GM19099 (cell line): ENCODE results near the gene PHF1.

Source experiments
- POLR2A ChIP-seq: IDR thresholded peaks from 3 replicates; pipeline ENCODE4 v1.6.1; 2011; ENCODE audit warnings: low read depth; ENCODE audit not compliant: insufficient read length; ENCODE audit errors: extremely low read depth

PHF1 gene

GRCh38 chr6:33439956-33440648 lies 29.3 kb downstream of the PHF1 start:
- no peak for TF ChIP-seq POLR2A

DNA sequence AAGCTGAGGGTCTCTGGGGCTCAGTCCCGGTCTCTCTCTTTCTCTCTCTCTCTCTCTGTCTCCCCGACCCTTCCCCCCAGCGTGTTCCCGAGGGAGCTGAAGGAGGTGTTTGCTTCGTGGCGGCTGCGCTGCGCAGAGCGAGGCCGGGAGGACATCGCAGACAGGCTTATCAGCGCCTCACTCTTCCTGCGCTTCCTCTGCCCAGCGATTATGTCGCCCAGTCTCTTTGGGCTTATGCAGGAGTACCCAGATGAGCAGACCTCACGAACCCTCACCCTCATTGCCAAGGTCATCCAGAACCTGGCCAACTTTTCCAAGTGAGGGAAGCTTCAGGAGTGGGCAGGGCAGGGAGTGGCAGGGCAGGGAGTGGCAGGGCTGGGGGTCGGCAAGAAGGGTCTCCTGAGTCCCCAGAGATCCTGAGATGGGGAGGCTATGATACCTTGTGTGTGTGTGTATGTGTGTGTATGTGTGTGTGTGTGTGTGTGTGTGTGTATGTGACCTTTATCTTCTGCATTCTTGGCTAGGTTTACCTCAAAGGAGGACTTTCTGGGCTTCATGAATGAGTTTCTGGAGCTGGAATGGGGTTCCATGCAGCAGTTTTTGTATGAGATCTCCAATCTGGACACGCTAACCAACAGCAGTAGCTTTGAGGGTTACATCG lies 30.0 kb downstream of the PHF1 start:
- no peak for TF ChIP-seq POLR2A

DNA sequence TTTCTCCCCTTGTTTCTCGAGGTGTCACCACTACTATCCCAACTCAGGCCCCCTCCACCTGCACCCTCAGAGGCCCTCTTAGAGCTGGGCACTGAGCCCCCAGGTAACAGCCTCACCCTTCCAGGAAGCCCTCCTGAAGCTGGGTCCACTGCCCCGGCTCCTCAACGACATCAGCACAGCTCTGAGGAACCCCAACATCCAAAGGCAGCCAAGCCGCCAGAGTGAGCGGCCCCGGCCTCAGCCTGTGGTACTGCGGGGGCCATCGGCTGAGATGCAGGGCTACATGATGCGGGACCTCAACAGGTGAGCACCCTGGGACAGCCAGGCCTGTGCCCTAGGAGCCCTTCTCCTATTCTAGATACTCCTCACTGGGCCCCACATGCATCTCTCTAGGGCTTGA lies 30.6 kb downstream of the PHF1 start:
- no peak for TF ChIP-seq POLR2A

- no peak for TF ChIP-seq POLR2A
These were observed 31.5 kb downstream of the PHF1 start for GRCh38 chr6:33442283-33442682.

DNA sequence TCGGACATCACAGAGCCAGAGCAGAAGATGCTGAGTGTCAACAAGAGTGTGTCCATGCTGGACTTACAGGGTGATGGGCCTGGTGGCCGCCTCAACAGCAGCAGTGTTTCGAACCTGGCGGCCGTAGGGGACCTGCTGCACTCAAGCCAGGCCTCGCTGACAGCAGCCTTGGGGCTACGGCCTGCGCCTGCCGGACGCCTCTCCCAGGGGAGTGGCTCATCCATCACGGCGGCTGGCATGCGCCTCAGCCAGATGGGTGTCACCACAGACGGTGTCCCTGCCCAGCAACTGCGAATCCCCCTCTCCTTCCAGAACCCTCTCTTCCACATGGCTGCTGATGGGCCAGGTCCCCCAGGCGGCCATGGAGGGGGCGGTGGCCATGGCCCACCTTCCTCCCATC lies 32.2 kb downstream of the PHF1 start:
- TF ChIP-seq POLR2A: no peak

GRCh38 chr6:33443619-33444504 lies 33.0 kb downstream of the PHF1 start:
- no peak for TF ChIP-seq POLR2A

DNA sequence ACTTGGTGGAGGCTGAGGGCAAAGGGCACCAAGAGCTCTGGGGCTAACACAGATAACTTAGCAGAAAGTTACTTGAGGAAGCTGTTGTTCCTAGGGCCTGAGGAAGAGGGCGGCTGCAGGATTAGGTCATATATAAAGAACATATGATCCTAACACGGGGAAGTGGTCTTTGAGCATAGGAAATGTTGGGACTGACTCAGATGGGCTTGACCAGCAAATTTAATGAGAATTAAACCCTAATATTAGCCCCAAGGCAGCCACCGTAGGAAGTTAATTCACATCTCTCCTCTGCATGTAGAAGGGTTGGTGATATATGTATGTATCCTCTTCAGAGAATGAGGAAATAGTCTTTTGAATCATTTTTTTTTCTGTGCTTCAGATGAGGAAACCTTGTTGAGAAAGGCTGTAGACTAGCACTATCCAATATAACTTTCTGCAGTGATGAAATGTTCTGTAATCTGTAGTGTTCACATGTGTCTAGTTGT lies 34.3 kb downstream of the PHF1 start:
- TF ChIP-seq POLR2A: no peak

- TF ChIP-seq POLR2A: no peak
These were observed 35.5 kb downstream of the PHF1 start for GRCh38 chr6:33446356-33446755.

GRCh38 chr6:33450434-33450833 lies 39.6 kb downstream of the PHF1 start:
- no peak for TF ChIP-seq POLR2A

GRCh38 chr6:33451606-33452005 lies 40.8 kb downstream of the PHF1 start:
- no peak for TF ChIP-seq POLR2A

GRCh38 chr6:33452496-33452895 lies 41.7 kb downstream of the PHF1 start:
- TF ChIP-seq POLR2A: no peak

DNA sequence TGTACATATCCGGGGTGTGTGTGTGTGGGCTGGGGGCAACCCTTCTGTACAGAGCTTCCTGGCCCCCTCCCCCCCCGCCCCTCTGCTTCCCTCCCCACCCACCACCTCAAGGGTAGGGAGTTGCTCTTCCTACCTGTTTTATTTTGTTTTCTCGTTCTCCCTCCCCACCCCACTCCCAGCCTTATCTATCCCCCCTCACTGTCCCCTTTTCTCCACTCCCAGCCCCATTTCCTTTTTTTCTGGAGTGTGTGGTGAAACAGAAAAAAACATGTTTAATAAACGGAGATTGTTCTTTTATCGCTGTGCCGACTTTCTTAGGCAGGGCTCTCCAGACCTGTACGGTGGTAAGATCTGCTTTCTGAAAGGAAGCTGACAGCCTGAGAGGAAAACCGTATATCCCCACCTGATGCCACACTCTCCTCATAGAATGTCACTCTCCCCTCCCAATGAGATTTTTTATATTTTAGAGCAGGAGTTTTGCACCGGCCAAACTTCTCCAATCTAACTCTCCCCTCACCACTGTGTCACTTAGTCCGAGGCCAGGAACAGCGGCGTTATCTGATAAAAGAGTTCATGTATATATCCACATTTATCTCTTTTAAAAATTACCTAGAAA lies 42.7 kb downstream of the PHF1 start:
- TF ChIP-seq POLR2A: no peak

DNA sequence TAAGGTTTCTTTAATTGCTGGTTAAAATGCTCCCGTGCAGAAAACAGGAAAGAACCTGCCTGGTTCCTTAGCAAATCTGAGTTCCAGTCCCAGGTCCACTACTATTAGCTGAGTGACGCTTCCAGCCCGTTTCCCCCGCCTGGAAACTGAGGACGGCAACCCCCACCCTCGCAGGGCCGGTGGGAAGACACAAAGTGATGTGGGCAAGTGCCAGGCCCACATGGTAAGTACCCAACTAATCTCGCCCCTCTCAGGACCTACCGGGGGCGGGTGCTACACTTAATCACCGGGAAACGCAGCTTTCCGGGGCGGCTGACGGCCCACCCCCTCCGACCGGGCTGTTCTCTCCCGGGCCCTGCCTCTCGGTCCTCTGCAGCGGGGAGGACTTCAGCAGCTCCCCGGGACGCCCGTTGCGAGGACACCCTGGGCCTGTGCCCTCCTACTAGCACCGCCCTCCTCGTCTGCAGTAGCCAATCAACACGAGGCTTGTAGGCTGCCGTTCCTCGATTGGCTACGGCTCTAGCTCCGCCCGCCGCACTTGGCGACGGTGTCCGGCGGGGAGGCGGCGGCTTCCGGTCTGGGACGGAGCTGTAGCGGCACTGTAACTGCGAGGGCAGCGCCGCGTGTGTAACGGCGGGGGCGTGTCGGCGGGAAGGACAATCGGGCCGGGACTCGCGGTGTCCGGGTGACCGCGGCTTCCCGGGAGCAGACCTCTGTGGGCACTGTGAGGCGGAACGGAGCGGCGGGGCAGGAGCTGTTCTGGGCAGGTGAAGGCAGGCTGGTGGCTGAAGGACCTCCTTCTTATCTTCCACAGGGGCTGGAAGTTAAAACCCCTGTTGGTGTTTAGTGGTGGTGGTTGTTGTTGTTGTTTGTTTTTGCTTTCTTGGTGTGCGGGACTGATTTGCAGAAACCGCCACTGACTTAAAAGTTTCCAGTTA lies 43.5 kb downstream of the PHF1 start, which contains the start of gene ZBTB9:
TSS of gene ZBTB9 (plus strand) at position 568 of the 938 bp plus-strand sequence. CDS start 525 bp downstream, outside the sequence.
- TF ChIP-seq POLR2A: peak; percentile 88

- no peak for TF ChIP-seq POLR2A
These were observed 44.2 kb downstream of the PHF1 start for GRCh38 chr6:33455051-33455450.
